Measurements from ENCODE around the gene CORO2B. TPM values are rescaled to one million over a fixed set of nuclear protein-coding genes. Genes with fewer than 3 reads are reported as not detected.

Gene CORO2B
- total and polyA plus RNA-seq, 11 donors: 3.0 to 9.1 (median 5.0) TPM

GRCh38 chr15:68593828-68594532, 15.2 kb downstream of the CORO2B start:
- 74 to 86% (median 80%) methylated on average over 5 of the region's 5 CpGs for WGBS, 4 donors
- Histone ChIP-seq H3K36me3 (no peaks in the 10 kb centered on the region), H3K9me3 (no peaks in the 10 kb centered on the region), H3K4me1 (peaks cover 0 to 63% (median 29%) of the 10 kb centered on the region in 12 donors), H3K4me3 (no peak overlapping the region), H3K27ac (no peak overlapping the region), H3K27me3 (peaks cover 0 to 4% (median 0%) of the 10 kb centered on the region in 9 donors)
- intact Hi-C loops (cut with DNase I): no loop called here
- no peak for TF ChIP-seq POLR2A (IDR thresholded peaks at IDR 0.05)
- TF ChIP-seq, protein P1, sequence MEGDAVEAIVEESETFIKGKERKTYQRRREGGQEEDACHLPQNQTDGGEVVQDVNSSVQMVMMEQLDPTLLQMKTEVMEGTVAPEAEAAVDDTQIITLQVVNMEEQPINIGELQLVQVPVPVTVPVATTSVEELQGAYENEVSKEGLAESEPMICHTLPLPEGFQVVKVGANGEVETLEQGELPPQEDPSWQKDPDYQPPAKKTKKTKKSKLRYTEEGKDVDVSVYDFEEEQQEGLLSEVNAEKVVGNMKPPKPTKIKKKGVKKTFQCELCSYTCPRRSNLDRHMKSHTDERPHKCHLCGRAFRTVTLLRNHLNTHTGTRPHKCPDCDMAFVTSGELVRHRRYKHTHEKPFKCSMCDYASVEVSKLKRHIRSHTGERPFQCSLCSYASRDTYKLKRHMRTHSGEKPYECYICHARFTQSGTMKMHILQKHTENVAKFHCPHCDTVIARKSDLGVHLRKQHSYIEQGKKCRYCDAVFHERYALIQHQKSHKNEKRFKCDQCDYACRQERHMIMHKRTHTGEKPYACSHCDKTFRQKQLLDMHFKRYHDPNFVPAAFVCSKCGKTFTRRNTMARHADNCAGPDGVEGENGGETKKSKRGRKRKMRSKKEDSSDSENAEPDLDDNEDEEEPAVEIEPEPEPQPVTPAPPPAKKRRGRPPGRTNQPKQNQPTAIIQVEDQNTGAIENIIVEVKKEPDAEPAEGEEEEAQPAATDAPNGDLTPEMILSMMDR (IDR thresholded peaks at IDR 0.05): no peak
- no peak for ATAC-seq
- DNase-seq: peak in 1 of 5 donors; percentile 6

DNA sequence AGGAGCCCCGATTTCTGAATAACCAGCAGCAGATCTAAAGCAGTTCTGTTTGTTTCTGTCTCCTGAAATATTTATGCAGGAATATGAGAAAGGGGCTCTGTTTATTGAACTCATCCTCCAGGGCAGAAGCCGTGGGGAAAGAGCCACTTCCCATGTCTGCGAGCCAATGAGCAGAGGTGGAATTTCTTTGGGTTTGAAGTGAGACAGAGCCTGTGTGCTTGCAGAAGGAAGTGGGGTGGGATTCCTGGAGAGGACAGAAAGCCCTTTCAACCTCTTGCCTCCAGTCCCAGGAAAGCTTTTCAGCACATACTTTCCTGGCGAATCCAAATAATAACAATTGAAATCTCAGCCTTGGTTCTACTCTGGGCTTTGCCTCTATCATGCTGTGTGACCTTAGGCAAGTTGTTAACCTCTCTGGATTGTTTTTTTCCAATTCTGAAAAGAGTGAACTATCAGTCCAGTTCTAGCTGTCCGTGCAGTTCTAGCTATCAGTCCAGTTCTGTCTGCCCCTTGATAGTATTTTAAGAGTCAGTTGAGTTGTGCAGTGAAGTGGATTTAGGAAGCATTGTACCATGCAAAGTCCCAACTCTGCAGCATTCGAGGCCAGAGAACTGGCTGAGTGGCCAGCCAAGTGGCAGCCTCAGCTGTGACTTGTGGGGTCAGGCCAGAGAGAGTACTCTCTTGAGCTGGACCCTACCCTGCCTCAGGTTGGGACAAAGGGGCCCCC, 15.9 kb downstream of the CORO2B start:
- intact Hi-C loops (cut with DNase I): loop anchor here in 1 of 10 donors (5.0 kb wide), 1 partner anchor 48 kb away; no protein-coding TSS in a partner anchor
- ATAC-seq: no peak
- Histone ChIP-seq H3K9me3 (no peaks in the 10 kb centered on the region), H3K4me1 (peaks cover 0 to 63% (median 35%) of the 10 kb centered on the region in 12 donors), H3K36me3 (no peaks in the 10 kb centered on the region), H3K27me3 (peaks cover 0 to 4% (median 0%) of the 10 kb centered on the region in 9 donors), H3K27ac (peak overlapping the region in 8 of 12 donors; percentile 8 to 41 (median 14)), H3K4me3 (no peak overlapping the region)
- 55 to 63% (median 61%) methylated on average over 5 to 6 of the region's 6 CpGs for WGBS, 4 donors
- no peak for TF ChIP-seq POLR2A (IDR thresholded peaks at IDR 0.05)
- TF ChIP-seq, protein P1 (IDR thresholded peaks at IDR 0.05): no peak
- no peak for DNase-seq

GRCh38 chr15:68595260-68595564, 16.4 kb downstream of the CORO2B start:
- H3K4me3 ChIP-seq: no peak overlapping the region
- 64 to 100% (median 71%) methylated on average over 1 to 3 of the region's 3 CpGs for WGBS, 4 donors
- intact Hi-C loops (cut with DNase I): loop anchor here in 1 of 10 donors (5.0 kb wide), 1 partner anchor 47 kb away; no protein-coding TSS in a partner anchor
- H3K27me3 ChIP-seq: peaks cover 0 to 4% (median 0%) of the 10 kb centered on the region in 9 donors
- TF ChIP-seq POLR2A (IDR thresholded peaks at IDR 0.05): no peak
- TF ChIP-seq, protein P1 (IDR thresholded peaks at IDR 0.05): no peak
- peak in 2 of 4 donors; percentile 32 to 59 for ATAC-seq
- peak overlapping the region in 8 of 12 donors; percentile 2 to 41 (median 14) for H3K27ac ChIP-seq
- peak in 1 of 5 donors; percentile 23 for DNase-seq
- no peaks in the 10 kb centered on the region for H3K36me3 ChIP-seq
- H3K9me3 ChIP-seq: no peaks in the 10 kb centered on the region
- peaks cover 0 to 63% (median 40%) of the 10 kb centered on the region in 12 donors for H3K4me1 ChIP-seq

DNA sequence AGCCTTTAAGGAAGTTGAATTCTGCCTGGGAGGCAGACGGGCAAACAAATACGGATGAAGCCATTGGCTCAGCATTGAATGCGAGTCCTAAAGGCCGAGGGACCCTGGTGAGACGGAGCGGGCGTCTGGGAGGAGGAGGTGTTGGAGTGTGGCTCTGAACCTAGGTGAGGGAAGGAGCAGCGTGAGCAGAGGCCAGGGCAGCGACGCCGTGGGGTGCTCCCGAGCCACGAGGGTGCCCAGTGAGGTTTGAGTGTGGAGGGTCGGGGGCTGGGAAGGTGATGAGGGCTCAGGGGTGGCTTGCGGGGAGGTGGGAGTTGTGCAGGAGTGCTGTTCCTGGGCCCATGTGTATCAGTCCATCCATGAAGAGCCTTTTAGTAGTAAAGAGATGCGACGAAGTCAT, 17.0 kb downstream of the CORO2B start:
- WGBS, 4 donors: 93 to 95% (median 94%) methylated on average over 17 of the region's 17 CpGs
- Histone ChIP-seq H3K4me1 (peaks cover 0 to 63% (median 44%) of the 10 kb centered on the region in 12 donors), H3K36me3 (no peaks in the 10 kb centered on the region), H3K9me3 (no peaks in the 10 kb centered on the region), H3K27me3 (peaks cover 0 to 4% (median 0%) of the 10 kb centered on the region in 9 donors), H3K27ac (peak overlapping the region in 5 of 12 donors; percentile 2 to 41 (median 30)), H3K4me3 (no peak overlapping the region)
- DNase-seq (peak in 1 of 5 donors; percentile 17), ATAC-seq (no peak)
- intact Hi-C loops (cut with DNase I): loop anchor here in 1 of 10 donors (5.0 kb wide), 1 partner anchor 47 kb away; no protein-coding TSS in a partner anchor
- no peak for TF ChIP-seq POLR2A (IDR thresholded peaks at IDR 0.05)
- TF ChIP-seq, protein P1 (IDR thresholded peaks at IDR 0.05): no peak
